Activated CD4-positive, alpha-beta memory T cell treated with anti-CD3 and anti-CD28 coated beads, Interleukin-2, amount 10 ng/mL, durations not matched to agents 7 days and 5 days (primary cell): Measurements from ENCODE around the gene ACOXL. TPM values are rescaled to one million over a fixed set of nuclear protein-coding genes. Genes with fewer than 3 reads are reported as not detected.

Source experiments
- CTCF ChIA-PET: fragments of 350-600 bp; sonication (Branson Sonifier 250); formaldehyde crosslinking; loops from one replicate; lab custom pipeline; 2021; ENCODE audit warnings: antibody characterized with exemption, inconsistent platforms; lab: Charles Lee
- POLR2A ChIA-PET: fragments of 350-600 bp; sonication (Branson Sonifier 250); formaldehyde crosslinking; loops from one replicate; lab custom pipeline; 2021; ENCODE audit warnings: antibody characterized with exemption; lab: Charles Lee
- DNase-seq: peaks from one replicate; pipeline ENCODE4 v3.0.0-alpha.2; 2020
- H3K27ac Mint-ChIP-seq: one replicate; pipeline ENCODE4 v1.8.0; 2021; ENCODE audit warnings: mild to moderate bottlenecking, mixed read lengths
- H3K27me3 Mint-ChIP-seq: one replicate; pipeline ENCODE4 v1.8.0; 2021; ENCODE audit warnings: mixed read lengths
- H3K36me3 Mint-ChIP-seq: one replicate; pipeline ENCODE4 v1.8.0; 2021; ENCODE audit warnings: low read depth, mixed read lengths
- H3K4me1 Mint-ChIP-seq: one replicate; pipeline ENCODE4 v1.8.0; 2021; ENCODE audit warnings: mixed read lengths
- H3K4me3 Mint-ChIP-seq: one replicate; pipeline ENCODE4 v1.8.0; 2021; ENCODE audit warnings: mild to moderate bottlenecking, mixed read lengths
- H3K9me3 Mint-ChIP-seq: one replicate; pipeline ENCODE4 v1.8.0; 2021; ENCODE audit warnings: mixed read lengths
- total RNA-seq, 2 experiments: library from RNA; stranded (reverse); gene quantifications; one replicate each; pipeline ENCODE4 v1.2.3, GENCODE V29; 2021

The ACOXL gene
- total RNA-seq, 2 experiments from 2014 or later = 0.18 to 0.30 TPM

- H3K36me3 Mint-ChIP-seq = no peaks in the 10 kb centered on the region
- no peak overlapping the region for H3K4me3 Mint-ChIP-seq
- no peak overlapping the region for H3K27ac Mint-ChIP-seq
- ChIA-PET POLR2A (no interaction called here), CTCF (no interaction called here)
- H3K9me3 Mint-ChIP-seq = no peaks in the 10 kb centered on the region
- DNase-seq = no peak
- H3K27me3 Mint-ChIP-seq = peaks cover 60% of the 10 kb centered on the region
- peaks cover under 1% of the 10 kb centered on the region for H3K4me1 Mint-ChIP-seq
Observed at GRCh38 chr2:110708455-110708854, 23.9 kb upstream of the ACOXL start.

- ChIA-PET POLR2A (no interaction called here), CTCF (interaction anchor here (1.3 kb wide), 1 partner anchor 43 kb away, joined by 3 read pairs; no protein-coding TSS in a partner anchor)
- H3K4me3 Mint-ChIP-seq = no peak overlapping the region
- H3K4me1 Mint-ChIP-seq = peaks cover 2% of the 10 kb centered on the region
- no peak overlapping the region for H3K27ac Mint-ChIP-seq
- no peak for DNase-seq
- no peaks in the 10 kb centered on the region for H3K36me3 Mint-ChIP-seq
- no peaks in the 10 kb centered on the region for H3K9me3 Mint-ChIP-seq
- H3K27me3 Mint-ChIP-seq = peaks cover 67% of the 10 kb centered on the region
Observed at GRCh38 chr2:110712737-110713136, 19.6 kb upstream of the ACOXL start.

- no peaks in the 10 kb centered on the region for H3K36me3 Mint-ChIP-seq
- POLR2A ChIA-PET = interaction anchor here (0.6 kb wide), 1 partner anchor 388 kb away, joined by 4 read pairs; no protein-coding TSS in a partner anchor
- H3K9me3 Mint-ChIP-seq = no peaks in the 10 kb centered on the region
- H3K27me3 Mint-ChIP-seq = peaks cover 66% of the 10 kb centered on the region
- peaks cover 2% of the 10 kb centered on the region for H3K4me1 Mint-ChIP-seq
- CTCF ChIA-PET = no interaction called here
- DNase-seq = no peak
- no peak overlapping the region for H3K4me3 Mint-ChIP-seq
- H3K27ac Mint-ChIP-seq = no peak overlapping the region
Observed at GRCh38 chr2:110713513-110714362, 18.6 kb upstream of the ACOXL start.

- peaks cover 62% of the 10 kb centered on the region for H3K27me3 Mint-ChIP-seq
- no peaks in the 10 kb centered on the region for H3K36me3 Mint-ChIP-seq
- no peak for DNase-seq
- CTCF ChIA-PET = no interaction called here
- no peaks in the 10 kb centered on the region for H3K9me3 Mint-ChIP-seq
- POLR2A ChIA-PET = no interaction called here
- no peak overlapping the region for H3K4me3 Mint-ChIP-seq
- H3K4me1 Mint-ChIP-seq = peaks cover 2% of the 10 kb centered on the region
- H3K27ac Mint-ChIP-seq = no peak overlapping the region
Observed at GRCh38 chr2:110714452-110715224, 17.7 kb upstream of the ACOXL start.

- H3K4me3 Mint-ChIP-seq = no peak overlapping the region
- DNase-seq = no peak
- peaks cover 60% of the 10 kb centered on the region for H3K27me3 Mint-ChIP-seq
- peaks cover 2% of the 10 kb centered on the region for H3K4me1 Mint-ChIP-seq
- CTCF ChIA-PET = no interaction called here
- H3K36me3 Mint-ChIP-seq = no peaks in the 10 kb centered on the region
- H3K9me3 Mint-ChIP-seq = no peaks in the 10 kb centered on the region
- POLR2A ChIA-PET = no interaction called here
- H3K27ac Mint-ChIP-seq = no peak overlapping the region
Observed at GRCh38 chr2:110716959-110717645, 15.3 kb upstream of the ACOXL start.

GRCh38 chr2:110717734-110718133 lies 14.6 kb upstream of the ACOXL start:
- ChIA-PET CTCF (no interaction called here), POLR2A (no interaction called here)
- no peak for DNase-seq
- Mint-ChIP-seq H3K27ac (no peak overlapping the region), H3K9me3 (no peaks in the 10 kb centered on the region), H3K27me3 (peaks cover 57% of the 10 kb centered on the region), H3K4me1 (peaks cover 2% of the 10 kb centered on the region), H3K4me3 (no peak overlapping the region), H3K36me3 (no peaks in the 10 kb centered on the region)

- Mint-ChIP-seq H3K4me3 (no peak overlapping the region), H3K36me3 (no peaks in the 10 kb centered on the region), H3K27ac (no peak overlapping the region), H3K4me1 (peaks cover 2% of the 10 kb centered on the region), H3K27me3 (peaks cover 52% of the 10 kb centered on the region), H3K9me3 (no peaks in the 10 kb centered on the region)
- DNase-seq = no peak
- ChIA-PET CTCF (no interaction called here), POLR2A (no interaction called here)
Observed at GRCh38 chr2:110718382-110718781, 14.0 kb upstream of the ACOXL start.

- H3K27ac Mint-ChIP-seq = no peak overlapping the region
- DNase-seq = no peak
- CTCF ChIA-PET = interaction anchor here (0.7 kb wide), 1 partner anchor 12 kb away, joined by 4 read pairs; no protein-coding TSS in a partner anchor
- POLR2A ChIA-PET = no interaction called here
- H3K9me3 Mint-ChIP-seq = no peaks in the 10 kb centered on the region
- peaks cover 53% of the 10 kb centered on the region for H3K27me3 Mint-ChIP-seq
- no peak overlapping the region for H3K4me3 Mint-ChIP-seq
- H3K36me3 Mint-ChIP-seq = no peaks in the 10 kb centered on the region
- H3K4me1 Mint-ChIP-seq = peaks cover 3% of the 10 kb centered on the region
Observed at GRCh38 chr2:110718990-110719389, 13.4 kb upstream of the ACOXL start.

- Mint-ChIP-seq H3K9me3 (no peaks in the 10 kb centered on the region), H3K27me3 (peaks cover 42% of the 10 kb centered on the region)
Observed at GRCh38 chr2:110720547-110720946, 11.8 kb upstream of the ACOXL start.

GRCh38 chr2:110724820-110725219 lies 7.6 kb upstream of the ACOXL start:
- no peak for DNase-seq
- H3K27me3 Mint-ChIP-seq = peaks cover 33% of the 10 kb centered on the region
- H3K4me1 Mint-ChIP-seq = peaks cover 3% of the 10 kb centered on the region
- H3K9me3 Mint-ChIP-seq = no peaks in the 10 kb centered on the region
- H3K4me3 Mint-ChIP-seq = no peak overlapping the region
- POLR2A ChIA-PET = no interaction called here
- H3K27ac Mint-ChIP-seq = no peak overlapping the region
- H3K36me3 Mint-ChIP-seq = no peaks in the 10 kb centered on the region
- CTCF ChIA-PET = no interaction called here

More at GRCh38 chr2:110720547-110720946, 11.8 kb upstream of the ACOXL start:
- ChIA-PET CTCF (no interaction called here), POLR2A (no interaction called here)
- DNase-seq = no peak
- no peak overlapping the region for H3K27ac Mint-ChIP-seq
- H3K4me1 Mint-ChIP-seq = peaks cover 3% of the 10 kb centered on the region
- no peaks in the 10 kb centered on the region for H3K36me3 Mint-ChIP-seq
- no peak overlapping the region for H3K4me3 Mint-ChIP-seq

GRCh38 chr2:110725370-110725769 lies 7.0 kb upstream of the ACOXL start:
- CTCF ChIA-PET = no interaction called here
- Mint-ChIP-seq H3K9me3 (no peaks in the 10 kb centered on the region), H3K4me1 (peaks cover 3% of the 10 kb centered on the region), H3K36me3 (no peaks in the 10 kb centered on the region), H3K27me3 (peaks cover 31% of the 10 kb centered on the region), H3K4me3 (no peak overlapping the region), H3K27ac (no peak overlapping the region)
- DNase-seq = no peak
- POLR2A ChIA-PET = no interaction called here

GRCh38 chr2:110725859-110726258 lies 6.5 kb upstream of the ACOXL start:
- Mint-ChIP-seq H3K4me1 (peaks cover 3% of the 10 kb centered on the region), H3K4me3 (no peak overlapping the region), H3K36me3 (peaks cover 2% of the 10 kb centered on the region), H3K27ac (no peak overlapping the region), H3K27me3 (peaks cover 33% of the 10 kb centered on the region), H3K9me3 (no peaks in the 10 kb centered on the region)
- CTCF ChIA-PET = no interaction called here
- no peak for DNase-seq
- POLR2A ChIA-PET = no interaction called here

GRCh38 chr2:110726285-110726684 lies 6.1 kb upstream of the ACOXL start:
- DNase-seq = no peak
- CTCF ChIA-PET = no interaction called here
- POLR2A ChIA-PET = no interaction called here

More at GRCh38 chr2:110726285-110726684, 6.1 kb upstream of the ACOXL start:
- Mint-ChIP-seq H3K36me3 (peaks cover 2% of the 10 kb centered on the region), H3K9me3 (no peaks in the 10 kb centered on the region), H3K27ac (no peak overlapping the region), H3K4me3 (no peak overlapping the region), H3K27me3 (peaks cover 36% of the 10 kb centered on the region), H3K4me1 (peaks cover 3% of the 10 kb centered on the region)
